Islet precursor cell (in vitro differentiated cells): Measurements from ENCODE around the gene BICD1.

Source experiments
- DNase-seq: peaks from one replicate; pipeline ENCODE4 v3.0.0-alpha.2; 2018

BICD1 gene

DNA sequence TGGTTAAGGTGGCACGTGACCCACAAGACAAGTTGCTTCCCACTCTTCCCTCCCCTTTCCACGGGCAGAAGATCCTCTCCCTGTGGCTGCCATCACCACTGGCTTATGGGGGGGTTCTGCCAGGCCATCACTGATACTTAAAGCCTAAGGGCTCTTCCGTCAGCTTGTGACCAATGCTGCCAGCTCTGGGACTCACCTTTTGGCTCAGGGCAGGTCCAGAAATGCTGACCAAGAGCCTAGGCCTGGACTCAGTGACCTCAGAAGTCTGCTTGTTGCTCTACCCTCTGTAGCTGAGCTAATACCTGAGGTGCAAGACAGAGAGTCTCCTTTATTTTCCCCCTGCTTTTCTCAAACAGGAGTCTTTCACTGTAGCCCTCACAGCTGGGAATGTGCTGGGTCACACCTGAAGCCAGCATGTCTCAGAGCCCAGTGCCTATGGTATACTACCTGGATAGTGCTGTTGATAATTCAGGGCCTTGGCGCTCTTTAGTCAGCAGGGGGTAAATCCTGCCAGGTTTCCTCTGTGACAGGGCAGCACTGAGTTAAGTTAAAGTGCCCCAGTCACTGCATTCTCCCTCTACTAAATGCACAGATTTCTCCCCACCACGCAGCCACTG is 312.4 kb downstream of the BICD1 start:
- DNase-seq: peak; percentile 52

DNA sequence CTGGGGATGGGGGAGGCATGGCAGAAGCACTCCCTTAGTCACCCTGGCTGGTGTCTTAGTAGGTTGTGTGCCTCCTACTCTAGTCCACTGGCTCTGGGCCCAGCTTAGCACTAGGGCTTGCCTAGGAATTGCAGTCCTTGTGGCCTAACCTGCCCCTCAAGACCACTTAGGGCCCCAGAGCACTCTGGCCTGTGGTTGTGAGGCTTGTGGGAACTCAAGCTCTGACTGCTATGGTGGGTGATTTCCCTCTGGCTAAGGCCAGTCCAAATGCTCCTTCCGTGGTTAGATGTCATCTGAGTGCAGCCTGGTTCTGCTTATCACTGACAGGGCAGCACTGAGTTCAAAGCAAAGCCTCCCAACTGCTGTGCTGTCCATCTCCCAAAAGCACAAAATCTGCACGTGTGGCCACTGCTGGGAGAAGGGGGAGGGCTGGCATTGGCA is 312.9 kb downstream of the BICD1 start:
- DNase-seq: peak; percentile 92

DNA sequence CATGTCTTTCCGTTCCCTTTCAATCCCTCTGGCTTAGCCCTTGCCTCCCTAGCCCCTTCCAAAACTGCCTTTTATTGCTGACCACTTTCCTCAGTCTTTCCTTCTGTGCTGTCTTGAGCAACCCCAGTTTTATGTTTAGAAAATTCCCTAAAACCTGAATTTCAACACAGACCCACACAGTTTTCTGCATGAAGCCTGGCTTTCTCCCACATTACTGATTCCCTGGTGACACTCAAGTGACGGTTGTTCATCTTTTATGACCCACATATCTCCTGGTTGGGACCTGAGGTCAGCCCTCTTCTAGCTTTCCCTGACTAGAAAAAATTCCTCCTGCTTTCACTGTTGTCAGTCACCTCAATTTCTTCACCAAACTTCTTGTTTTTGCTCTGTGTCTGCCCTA is 313.7 kb downstream of the BICD1 start:
- no peak for DNase-seq

DNA sequence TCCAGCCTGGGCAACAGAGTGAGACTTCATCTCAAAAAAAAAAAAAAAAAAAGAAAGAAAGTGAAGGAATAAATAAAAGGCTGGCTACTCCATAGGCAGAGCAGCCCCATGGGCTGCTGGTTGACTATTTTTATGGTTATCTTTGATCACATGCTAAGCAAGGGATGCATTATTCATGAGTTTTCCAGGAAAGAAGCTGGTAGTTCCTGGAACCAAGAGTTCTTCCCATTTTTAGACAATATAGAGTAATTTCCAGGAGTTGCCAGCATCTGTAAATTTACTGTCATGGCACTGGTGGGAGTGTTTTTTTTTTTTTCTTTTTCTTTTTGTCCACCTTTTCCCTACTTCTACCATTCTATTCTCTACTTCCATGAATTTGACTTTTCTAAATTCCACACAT is 316.9 kb downstream of the BICD1 start:
- no peak for DNase-seq

DNA sequence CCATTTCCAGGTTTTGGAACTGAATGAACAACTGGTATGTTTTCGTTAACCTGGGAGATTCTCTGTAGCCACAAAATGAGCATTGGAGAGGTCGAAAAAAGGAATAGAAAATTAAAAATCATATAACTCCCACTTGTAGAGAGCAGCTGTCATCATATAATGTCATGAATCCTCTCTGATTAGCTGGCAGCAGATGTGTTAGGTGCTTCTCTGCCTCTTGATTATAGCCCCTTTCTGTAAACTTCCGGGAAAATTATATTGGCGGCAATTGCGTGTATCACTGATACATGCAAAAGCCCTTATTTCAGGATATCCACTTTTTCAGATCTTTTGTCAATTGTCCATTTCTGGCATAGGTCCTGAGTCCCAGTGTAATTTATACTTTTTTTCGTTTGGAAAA is 324.4 kb downstream of the BICD1 start:
- no peak for DNase-seq
